ENCODE data around the gene OTOG.

- TF ChIP-seq CTCF (IDR thresholded peaks at IDR 0.05; ENCODE audit: low read length) (no peak; the same call in 1 of the 2 replicates), EZH2phosphoT487 (IDR thresholded peaks at IDR 0.05; ENCODE audit: low read length) (no peak), EZH2 (optimal IDR thresholded peaks at IDR 0.05; ENCODE audit: low read depth, low read length) (no peak)
Measured at GRCh38 chr11:17506942-17507341, 40.1 kb upstream of the OTOG start.
